IPS DF 19.7 (cell line): ENCODE data around the gene H2BW2.
"Not testable (repeated sequence)": the region's sequence is repeated elsewhere in the genome, so short reads cannot be mapped to it uniquely, and the experiment has no call there.

Experiments
- DNase-seq: peaks from one replicate; pipeline ENCODE4 v3.0.0-alpha.2; 2013; ENCODE audit warnings: low read depth, low spot score

H2BW2 gene

GRCh38 chrX:104039689-104040505, at the start of gene H2BW2:
H2BW2 (plus strand) TSS chrX:104039956; CDS start chrX:104039995, 39 bp downstream.
- no peak for DNase-seq

GRCh38 chrX:103999234-103999633, 40.5 kb upstream of the H2BW2 start:
- DNase-seq = no peak

- DNase-seq = no peak
Observed at GRCh38 chrX:104008831-104009230, 30.9 kb upstream of the H2BW2 start.

GRCh38 chrX:104013158-104013557, 26.6 kb upstream of the H2BW2 start:
- no peak for DNase-seq

- DNase-seq = no peak
Observed at GRCh38 chrX:104013606-104014005, 26.1 kb upstream of the H2BW2 start, which contains the start of gene H2BW1. H2BW1 (minus strand) TSS chrX:104013708; CDS start chrX:104013576, 132 bp downstream.

GRCh38 chrX:104015576-104015975, 24.2 kb upstream of the H2BW2 start:
- not testable (repeated sequence) for DNase-seq

- DNase-seq = no peak
Observed at GRCh38 chrX:104018126-104018525, 21.6 kb upstream of the H2BW2 start.

GRCh38 chrX:104041003-104041402, 1.2 kb downstream of the H2BW2 start:
- DNase-seq = no peak

GRCh38 chrX:104045642-104046041, 5.9 kb downstream of the H2BW2 start:
- no peak for DNase-seq

- no peak for DNase-seq
Observed at GRCh38 chrX:104047171-104047570, 7.4 kb downstream of the H2BW2 start.

GRCh38 chrX:104054956-104055355, 15.2 kb downstream of the H2BW2 start:
- not testable (repeated sequence) for DNase-seq

GRCh38 chrX:104062636-104063035, 22.9 kb downstream of the H2BW2 start:
- DNase-seq = not testable (repeated sequence)

- not testable (repeated sequence) for DNase-seq
Observed at GRCh38 chrX:104075778-104076445, 36.2 kb downstream of the H2BW2 start, which contains the start of gene TMSB15C. TMSB15C (minus strand) TSS chrX:104076236.

- not testable (repeated sequence) for DNase-seq
Observed at GRCh38 chrX:104077854-104078253, 38.1 kb downstream of the H2BW2 start.

- DNase-seq = no peak
Observed at GRCh38 chrX:104084063-104084462, 44.3 kb downstream of the H2BW2 start.

GRCh38 chrX:104084534-104085277, 45.0 kb downstream of the H2BW2 start:
- DNase-seq = no peak

GRCh38 chrX:104085477-104085876, 45.7 kb downstream of the H2BW2 start:
- no peak for DNase-seq

- DNase-seq = no peak
Observed at GRCh38 chrX:104085919-104086318, 46.2 kb downstream of the H2BW2 start.
